H9 (cell line): ENCODE data around the gene GOLGA6L7. TPM values are rescaled to one million over a fixed set of nuclear protein-coding genes. Genes with fewer than 3 reads are reported as not detected.
"Not testable (repeated sequence)": the region's sequence is repeated elsewhere in the genome, so short reads cannot be mapped to it uniquely, and the experiment has no call there.

Source experiments
- DNase-seq: peaks from one replicate; pipeline ENCODE4 v3.0.0-alpha.2; 2017
- H2AFZ ChIP-seq: one replicate; pipeline ENCODE4 v1.6.1; 2013; ENCODE audit warnings: mild to moderate bottlenecking, low read length, control low read depth, moderate library complexity
- H2AK5ac ChIP-seq: 2 replicates; pipeline ENCODE4 v1.6.1; 2013; ENCODE audit warnings: low read length, control low read depth, mixed read lengths; ENCODE audit not compliant: insufficient read length
- H2BK120ac ChIP-seq: one replicate; pipeline ENCODE4 v1.6.1; 2013; ENCODE audit warnings: low read depth, mild to moderate bottlenecking, low read length, control low read depth, inconsistent platforms; ENCODE audit not compliant: poor library complexity, severe bottlenecking
- H2BK12ac ChIP-seq: 2 replicates; pipeline ENCODE4 v1.6.1; 2013; ENCODE audit warnings: low read length, control low read depth, mixed read lengths, low read depth; ENCODE audit not compliant: insufficient read length
- H2BK15ac ChIP-seq: 2 replicates; pipeline ENCODE4 v1.6.1; 2013; ENCODE audit warnings: low read depth, low read length, control low read depth
- H2BK20ac ChIP-seq: one replicate; pipeline ENCODE4 v1.6.1; 2013; ENCODE audit warnings: low read depth, mild to moderate bottlenecking, low read length, control low read depth, inconsistent platforms; ENCODE audit not compliant: poor library complexity, severe bottlenecking
- H2BK5ac ChIP-seq: 2 replicates; pipeline ENCODE4 v1.6.1; 2013; ENCODE audit warnings: low read length, control low read depth, mixed read lengths; ENCODE audit not compliant: insufficient read length
- H3K14ac ChIP-seq: 2 replicates; pipeline ENCODE4 v1.6.1; 2013; ENCODE audit warnings: low read length, control low read depth; ENCODE audit not compliant: insufficient read depth
- H3K18ac ChIP-seq: 2 replicates; pipeline ENCODE4 v1.6.1; 2013; ENCODE audit warnings: low read depth, mild to moderate bottlenecking, mixed read lengths, low read length, control low read depth; ENCODE audit not compliant: insufficient read length
- H3K23ac ChIP-seq: 2 replicates; pipeline ENCODE4 v1.6.1; 2013; ENCODE audit warnings: low read length, control low read depth, mixed read lengths, low read depth; ENCODE audit not compliant: insufficient read length
- H3K23me2 ChIP-seq: 2 replicates; pipeline ENCODE4 v1.6.1; 2013; ENCODE audit warnings: low read depth, mild to moderate bottlenecking, mixed read lengths, low read length, control low read depth; ENCODE audit not compliant: insufficient read length, poor library complexity, severe bottlenecking
- H3K27ac ChIP-seq: 2 replicates; pipeline ENCODE4 v1.5.1; 2013; ENCODE audit warnings: low read length, control low read depth, mixed read lengths, low read depth; ENCODE audit not compliant: insufficient read length
- H3K27me3 ChIP-seq: 2 replicates; pipeline ENCODE4 v1.6.1; 2013; ENCODE audit warnings: low read length, control low read depth, inconsistent platforms; ENCODE audit not compliant: insufficient read depth
- H3K4ac ChIP-seq: 2 replicates; pipeline ENCODE4 v1.6.1; 2013; ENCODE audit warnings: low read depth, mild to moderate bottlenecking, control low read depth, inconsistent platforms, low read length, moderate library complexity
- H3K4me1 ChIP-seq: 2 replicates; pipeline ENCODE4 v1.6.1; 2013; ENCODE audit warnings: low read length, control low read depth, inconsistent platforms; ENCODE audit not compliant: insufficient read depth
- H3K4me2 ChIP-seq: 2 replicates; pipeline ENCODE4 v1.6.1; 2013; ENCODE audit warnings: low read length, control low read depth, mixed read lengths; ENCODE audit not compliant: insufficient read length, insufficient read depth
- H3K56ac ChIP-seq: 2 replicates; pipeline ENCODE4 v1.6.1; 2013; ENCODE audit warnings: low read depth, mild to moderate bottlenecking, mixed read lengths, low read length, control low read depth; ENCODE audit not compliant: insufficient read length
- H3K79me1 ChIP-seq: 2 replicates; pipeline ENCODE4 v1.6.1; 2013; ENCODE audit warnings: low read depth, mild to moderate bottlenecking, moderate library complexity, low read length, control low read depth, inconsistent platforms; ENCODE audit not compliant: insufficient read depth, poor library complexity, severe bottlenecking
- H3K79me2 ChIP-seq: 2 replicates; pipeline ENCODE4 v1.6.1; 2013; ENCODE audit warnings: low read length, control low read depth, inconsistent platforms; ENCODE audit not compliant: insufficient read depth
- H3K9ac ChIP-seq: 2 replicates; pipeline ENCODE4 v1.6.1; 2013; ENCODE audit warnings: low read length, control low read depth, mixed read lengths; ENCODE audit not compliant: insufficient read length; ENCODE audit errors: extremely low read depth
- H3K9me3 ChIP-seq: one replicate; pipeline ENCODE4 v1.6.1; 2013; ENCODE audit warnings: low read depth, low read length, inconsistent platforms; ENCODE audit not compliant: control insufficient read depth
- H3T11ph ChIP-seq: one replicate; pipeline ENCODE4 v1.6.1; 2013; ENCODE audit warnings: mild to moderate bottlenecking, low read length, control low read depth, inconsistent platforms
- H4K20me1 ChIP-seq: one replicate; pipeline ENCODE4 v1.6.1; 2013; ENCODE audit not compliant: control insufficient read depth, insufficient read length, insufficient read depth
- H4K5ac ChIP-seq: 2 replicates; pipeline ENCODE4 v1.6.1; 2013; ENCODE audit warnings: low read depth, mild to moderate bottlenecking, mixed read lengths, low read length, control low read depth; ENCODE audit not compliant: insufficient read length
- H4K8ac ChIP-seq: replicated peaks from 2 replicates; pipeline ENCODE4 v1.6.1; 2013; ENCODE audit warnings: low read length, control low read depth, mixed read lengths, low read depth; ENCODE audit not compliant: insufficient read length
- H4K91ac ChIP-seq: 2 replicates; pipeline ENCODE4 v1.6.1; 2013; ENCODE audit warnings: low read depth, mild to moderate bottlenecking, moderate library complexity, mixed read lengths, low read length, control low read depth; ENCODE audit not compliant: insufficient read length
- H3K27ac Mint-ChIP-seq, 3 experiments: 2 replicates in 2 of 3; 3 replicates in 1 of 3; pipeline ENCODE4 v1.8.0; 2020 to 2021; ENCODE audit warnings: mixed read lengths in 3 of 3, mild to moderate bottlenecking in 1 of 3, moderate library complexity in 1 of 3
- H3K27me3 Mint-ChIP-seq: 2 replicates; pipeline ENCODE4 v1.8.0; 2021; ENCODE audit warnings: low read depth, mild to moderate bottlenecking, moderate library complexity, mixed read lengths
- H3K36me3 Mint-ChIP-seq, 3 experiments: 2 replicates in 2 of 3; 3 replicates in 1 of 3; pipeline ENCODE4 v1.8.0; 2020 to 2021; ENCODE audit warnings: low read depth in 3 of 3, mixed read lengths in 3 of 3; ENCODE audit not compliant: insufficient read depth in 1 of 3
- H3K4me1 Mint-ChIP-seq, 2 experiments: 2 replicates each; pipeline ENCODE4 v1.8.0; 2020; ENCODE audit warnings: mixed read lengths in 2 of 2
- H3K4me3 Mint-ChIP-seq, 2 experiments: 2 replicates in 1 of 2; 3 replicates in 1 of 2; pipeline ENCODE4 v1.8.0; 2020 to 2021; ENCODE audit warnings: mild to moderate bottlenecking in 2 of 2, mixed read lengths in 2 of 2, moderate library complexity in 1 of 2
- H3K9me3 Mint-ChIP-seq, 2 experiments: 2 replicates in 1 of 2; 3 replicates in 1 of 2; pipeline ENCODE4 v1.8.0; 2020; ENCODE audit warnings: mild to moderate bottlenecking in 2 of 2, mixed read lengths in 2 of 2, moderate library complexity in 1 of 2
- WGBS: extraction: QIAGEN DNeasy Blood & Tissue Kit; methylation state at CpG from one replicate; pipeline ENCODE4 v1.1.7; 2013; ENCODE audit warnings: missing lambda C conversion rate, low lambda C conversion rate, mixed read lengths; ENCODE audit not compliant: insufficient read length; ENCODE audit errors: extremely low coverage; 5-methylcytosine and 5-hydroxymethylcytosine counted together
- long read RNA-seq: library from polyadenylated mRNA; unstranded; transcript quantifications from one replicate; pipeline ENCODE4 v2.0.0, GENCODE V29; 2020
- total RNA-seq: library from RNA; stranded (reverse); gene quantifications from 2 replicates; pipeline ENCODE4 v1.2.1, GENCODE V29; 2021

GOLGA6L7 gene
- total RNA-seq: not detected in 2 replicates
- long read RNA-seq: 0 reads

- H3K79me1 ChIP-seq, H3K56ac ChIP-seq, H3K23ac ChIP-seq, H2BK20ac ChIP-seq, H2BK5ac ChIP-seq, H3K9ac ChIP-seq, H2AFZ ChIP-seq, H2BK120ac ChIP-seq, H3K27me3 ChIP-seq, H4K8ac ChIP-seq, H2BK12ac ChIP-seq, H3K18ac ChIP-seq, H3K79me2 ChIP-seq, H3K27ac ChIP-seq, H4K20me1 ChIP-seq, H4K91ac ChIP-seq, H2AK5ac ChIP-seq, H3K27me3 Mint-ChIP-seq, H3K27ac Mint-ChIP-seq, H3K23me2 ChIP-seq, DNase-seq, H3T11ph ChIP-seq, H3K36me3 Mint-ChIP-seq, H3K4me2 ChIP-seq, H3K14ac ChIP-seq, H4K5ac ChIP-seq, H2BK15ac ChIP-seq, H3K4ac ChIP-seq, H3K4me3 Mint-ChIP-seq, H3K9me3 ChIP-seq, H3K4me1 ChIP-seq: not testable (repeated sequence)
- Mint-ChIP-seq H3K9me3 (peaks cover 7 to 12% of the 10 kb centered on the region in 2 experiments), H3K4me1 (peaks cover 8 to 13% of the 10 kb centered on the region in 2 experiments)
- WGBS: 100% methylated on average over 1 of the region's 13 CpGs
Observed at GRCh38 chr15:28848521-28848920, at the start of gene GOLGA6L7. Gene GOLGA6L7 (minus strand): TSS chr15:28848644. CDS start chr15:28848549, 95 bp downstream.
